ENCODE data around the gene DGKG. TPM values are rescaled to one million over a fixed set of nuclear protein-coding genes. Genes with fewer than 3 reads are reported as not detected.
A peak's percentile ranks its signal among the peaks of the same experiment; 100 is the strongest.

DGKG gene
- total RNA-seq, 4 donors from 2014 or later = 0.79 to 4.0 (median 1.6) TPM

GRCh38 chr3:186210852-186211500 is 151.1 kb downstream of the DGKG start:
- Histone ChIP-seq H3K9me3 (no peaks in the 10 kb centered on the region), H3K4me1 (peaks cover 26% of the 10 kb centered on the region), H3K27me3 (no peaks in the 10 kb centered on the region), H3K4me3 (no peak overlapping the region), H3K27ac (peak overlapping the region; percentile 61), H3K36me3 (no peaks in the 10 kb centered on the region)
- no peak for TF ChIP-seq POLR2A (IDR thresholded peaks at IDR 0.05)
- no peak for TF ChIP-seq POLR2AphosphoS5 (IDR thresholded peaks at IDR 0.05)
- TF ChIP-seq, protein P1, sequence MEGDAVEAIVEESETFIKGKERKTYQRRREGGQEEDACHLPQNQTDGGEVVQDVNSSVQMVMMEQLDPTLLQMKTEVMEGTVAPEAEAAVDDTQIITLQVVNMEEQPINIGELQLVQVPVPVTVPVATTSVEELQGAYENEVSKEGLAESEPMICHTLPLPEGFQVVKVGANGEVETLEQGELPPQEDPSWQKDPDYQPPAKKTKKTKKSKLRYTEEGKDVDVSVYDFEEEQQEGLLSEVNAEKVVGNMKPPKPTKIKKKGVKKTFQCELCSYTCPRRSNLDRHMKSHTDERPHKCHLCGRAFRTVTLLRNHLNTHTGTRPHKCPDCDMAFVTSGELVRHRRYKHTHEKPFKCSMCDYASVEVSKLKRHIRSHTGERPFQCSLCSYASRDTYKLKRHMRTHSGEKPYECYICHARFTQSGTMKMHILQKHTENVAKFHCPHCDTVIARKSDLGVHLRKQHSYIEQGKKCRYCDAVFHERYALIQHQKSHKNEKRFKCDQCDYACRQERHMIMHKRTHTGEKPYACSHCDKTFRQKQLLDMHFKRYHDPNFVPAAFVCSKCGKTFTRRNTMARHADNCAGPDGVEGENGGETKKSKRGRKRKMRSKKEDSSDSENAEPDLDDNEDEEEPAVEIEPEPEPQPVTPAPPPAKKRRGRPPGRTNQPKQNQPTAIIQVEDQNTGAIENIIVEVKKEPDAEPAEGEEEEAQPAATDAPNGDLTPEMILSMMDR (IDR thresholded peaks at IDR 0.05) = no peak
- no peak for TF ChIP-seq EP300 (IDR thresholded peaks at IDR 0.05)
- WGBS = 70% methylated on average over 9 of the region's 9 CpGs
- no peak for DNase-seq (ENCODE audit: low spot score in 2 of 2)

DNA sequence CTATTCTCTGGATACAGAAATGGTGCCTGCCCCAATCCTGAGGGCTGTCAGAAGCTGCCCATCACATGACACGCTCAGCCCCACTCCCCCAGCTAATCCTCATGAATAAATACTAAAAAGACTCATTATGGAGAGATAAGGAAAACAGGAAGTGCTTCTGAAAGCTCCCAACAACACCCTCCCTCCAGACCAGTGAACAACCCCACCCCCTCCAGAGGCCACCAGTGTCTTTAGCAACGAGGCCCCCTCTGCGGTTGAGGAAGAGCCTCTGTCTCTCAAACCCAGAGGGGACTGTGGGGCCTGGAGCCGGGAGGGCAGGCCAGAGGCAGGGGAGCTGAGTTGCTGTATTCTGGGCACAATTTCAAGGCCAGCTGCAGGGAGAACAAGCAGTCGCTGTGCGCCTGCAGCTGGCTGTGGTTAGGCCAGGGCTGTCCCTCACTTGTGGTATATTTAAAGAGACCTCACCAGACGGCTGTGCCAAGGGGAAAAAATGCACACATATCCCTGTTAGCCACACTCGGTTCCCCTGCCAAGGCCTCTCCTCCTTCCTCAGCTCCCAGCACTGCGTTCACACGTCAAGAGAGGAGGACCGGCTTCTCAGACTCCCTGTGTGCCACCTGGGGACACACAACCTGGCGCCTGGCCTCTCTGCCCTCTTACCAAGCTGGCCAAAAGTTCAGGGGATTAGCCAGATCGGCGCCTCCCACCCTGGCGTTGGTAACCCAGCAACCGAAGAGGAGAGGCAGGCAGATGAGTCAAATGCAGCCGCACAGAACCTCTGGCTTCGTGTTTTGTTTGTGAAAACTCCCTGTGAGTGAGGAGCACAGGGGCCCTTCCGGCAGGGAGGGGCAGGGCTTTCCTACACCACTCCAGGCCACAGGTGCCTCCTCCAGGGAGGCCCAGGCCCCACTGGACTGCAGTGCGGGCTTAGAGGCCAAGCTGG is 152.0 kb downstream of the DGKG start:
- Histone ChIP-seq H3K4me1 (peaks cover 26% of the 10 kb centered on the region), H3K9me3 (no peaks in the 10 kb centered on the region), H3K4me3 (no peak overlapping the region), H3K36me3 (no peaks in the 10 kb centered on the region), H3K27ac (peak overlapping the region; percentile 61), H3K27me3 (no peaks in the 10 kb centered on the region)
- DNase-seq (ENCODE audit: low spot score in 2 of 2) = peak in 1 of 2 donors; percentile 66
- no peak for TF ChIP-seq POLR2A (IDR thresholded peaks at IDR 0.05)
- TF ChIP-seq POLR2AphosphoS5 (IDR thresholded peaks at IDR 0.05) = no peak
- TF ChIP-seq, protein P1 (IDR thresholded peaks at IDR 0.05) = no peak
- no peak for TF ChIP-seq EP300 (IDR thresholded peaks at IDR 0.05)
- 22% methylated on average over 19 of the region's 20 CpGs for WGBS

DNA sequence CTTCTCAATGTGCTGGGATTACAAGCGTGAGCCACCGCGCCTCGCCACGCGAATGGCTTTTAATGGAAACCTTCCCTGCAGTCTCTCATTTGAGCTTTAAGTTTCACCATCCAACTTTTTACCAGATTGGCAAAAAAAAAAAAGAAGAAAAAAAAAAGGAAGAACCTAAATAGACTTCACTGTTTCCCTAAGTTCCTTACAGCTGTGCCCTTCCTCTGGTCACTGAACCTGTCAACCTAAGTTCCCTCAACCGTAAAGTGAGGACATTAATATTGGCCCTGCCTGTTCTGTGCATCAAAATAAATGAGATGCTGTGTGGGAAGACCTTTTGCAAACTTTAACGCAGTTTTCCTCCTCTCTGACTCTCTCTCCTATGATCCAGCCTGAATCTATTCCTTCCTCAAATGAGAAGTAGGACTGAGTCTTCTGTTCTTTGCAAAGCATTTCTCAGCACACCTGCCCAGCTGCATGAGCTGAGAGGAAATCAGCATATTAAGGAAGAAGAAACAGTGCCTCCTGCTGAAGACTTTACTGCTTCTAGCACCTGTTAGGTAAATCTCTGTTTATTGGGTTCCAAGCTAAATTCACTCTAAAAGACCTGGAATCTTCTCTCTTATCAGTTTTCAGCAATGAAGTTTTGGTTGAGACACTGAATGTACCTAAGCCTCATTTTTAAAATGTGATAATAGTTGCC is 153.6 kb downstream of the DGKG start:
- no peak for DNase-seq (ENCODE audit: low spot score in 2 of 2)
- Histone ChIP-seq H3K27me3 (no peaks in the 10 kb centered on the region), H3K4me1 (peaks cover 26% of the 10 kb centered on the region), H3K4me3 (no peak overlapping the region), H3K9me3 (no peaks in the 10 kb centered on the region), H3K36me3 (no peaks in the 10 kb centered on the region), H3K27ac (no peak overlapping the region)
- 90% methylated on average over 8 of the region's 8 CpGs for WGBS
- TF ChIP-seq POLR2AphosphoS5 (IDR thresholded peaks at IDR 0.05) (no peak), EP300 (IDR thresholded peaks at IDR 0.05) (no peak), POLR2A (IDR thresholded peaks at IDR 0.05) (no peak)
- TF ChIP-seq, protein P1 (IDR thresholded peaks at IDR 0.05) = no peak

DNA sequence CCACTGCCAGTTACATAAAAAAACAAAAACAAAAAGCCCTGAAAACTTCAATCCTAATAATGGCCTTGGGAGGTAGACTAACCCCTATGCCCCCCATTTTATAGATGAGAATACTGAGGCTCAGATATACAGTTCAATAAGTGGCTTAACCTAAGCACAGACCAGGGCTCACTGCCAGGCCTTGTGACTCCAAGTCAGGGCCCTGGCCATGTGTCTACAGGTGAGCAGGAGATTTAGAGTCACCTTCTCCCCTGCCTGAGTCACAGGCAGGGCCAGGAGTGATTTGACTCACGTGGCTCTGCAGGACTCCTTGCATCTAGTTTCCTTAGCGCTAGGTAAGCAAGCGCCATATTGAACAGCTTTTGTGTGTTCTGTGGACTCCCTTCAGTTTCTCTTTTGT is 154.5 kb downstream of the DGKG start:
- DNase-seq (ENCODE audit: low spot score in 2 of 2) = no peak
- no peaks in the 10 kb centered on the region for H3K9me3 ChIP-seq
- 84% methylated on average over 3 of the region's 3 CpGs for WGBS
- H3K4me3 ChIP-seq = no peak overlapping the region
- H3K27ac ChIP-seq = no peak overlapping the region
- no peaks in the 10 kb centered on the region for H3K27me3 ChIP-seq
- H3K4me1 ChIP-seq = peaks cover 26% of the 10 kb centered on the region
- TF ChIP-seq POLR2AphosphoS5 (IDR thresholded peaks at IDR 0.05) (no peak), POLR2A (IDR thresholded peaks at IDR 0.05) (no peak), EP300 (IDR thresholded peaks at IDR 0.05) (no peak)
- TF ChIP-seq, protein P1 (IDR thresholded peaks at IDR 0.05) = no peak
- no peaks in the 10 kb centered on the region for H3K36me3 ChIP-seq

All from suprapubic skin (tissue), 4 donors.